ENCODE data around the gene PROK1. TPM values are rescaled to one million over a fixed set of nuclear protein-coding genes. Genes with fewer than 3 reads are reported as not detected.

Gene PROK1, protein sequence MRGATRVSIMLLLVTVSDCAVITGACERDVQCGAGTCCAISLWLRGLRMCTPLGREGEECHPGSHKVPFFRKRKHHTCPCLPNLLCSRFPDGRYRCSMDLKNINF
- polyA plus RNA-seq (2011; rRNA removed) (not detected in 2 replicates), polyA plus RNA-seq (2017; fragmentation: RNase III; extraction: RNeasy Plus Mini Kit Qiagen cat#74134 plus additional on column Dnase treatment) (not detected in 3 replicates), polyA minus RNA-seq (2011; rRNA and poly(A)+ RNA removed) (not detected in 2 replicates)
- not detected in 2 replicates for polyA plus RNA-seq (2012; cell fraction: cytosol; rRNA removed)
- polyA plus RNA-seq (2012; cell fraction: nucleus; rRNA removed) = not detected in 2 replicates

- TF ChIP-seq FOSL2 (IDR thresholded peaks at IDR 0.05) (no peak), FOSL2 (CRISPR knock-in tag; IDR thresholded peaks at IDR 0.05) (no peak), NPAS2 (CRISPR knock-in tag; IDR thresholded peaks at IDR 0.05; ENCODE audit: borderline replicate concordance) (no peak), CBX2 (IDR thresholded peaks at IDR 0.05; ENCODE audit: borderline replicate concordance, low read depth) (no peak), RCOR1 (IDR thresholded peaks at IDR 0.05; ENCODE audit: low read depth, low read length) (no peak), KDM1A (IDR thresholded peaks at IDR 0.05; ENCODE audit: low read depth) (no peak), MAFK (IDR thresholded peaks at IDR 0.05; ENCODE audit: partially characterized antibody) (no peak), FOXS1 (CRISPR knock-in tag; IDR thresholded peaks at IDR 0.05) (no peak), BHLHE40 (IDR thresholded peaks at IDR 0.05; ENCODE audit: low read depth, low read length) (no peak), ESRRA (IDR thresholded peaks at IDR 0.05; ENCODE audit: borderline replicate concordance, low read length) (no peak), TFCP2L1 (CRISPR knock-in tag; IDR thresholded peaks at IDR 0.05) (no peak), JUN (IDR thresholded peaks at IDR 0.05) (no peak), FOSB (CRISPR knock-in tag; IDR thresholded peaks at IDR 0.05) (no peak), CEBPB (IDR thresholded peaks at IDR 0.05) (no peak), NR3C1 (IDR thresholded peaks at IDR 0.05) (no peak), HMGXB4 (CRISPR knock-in tag; IDR thresholded peaks at IDR 0.05; ENCODE audit: borderline replicate concordance) (no peak), PHF8 (IDR thresholded peaks at IDR 0.05; ENCODE audit: borderline replicate concordance, low read depth) (no peak)
- TF ChIP-seq, protein P1, sequence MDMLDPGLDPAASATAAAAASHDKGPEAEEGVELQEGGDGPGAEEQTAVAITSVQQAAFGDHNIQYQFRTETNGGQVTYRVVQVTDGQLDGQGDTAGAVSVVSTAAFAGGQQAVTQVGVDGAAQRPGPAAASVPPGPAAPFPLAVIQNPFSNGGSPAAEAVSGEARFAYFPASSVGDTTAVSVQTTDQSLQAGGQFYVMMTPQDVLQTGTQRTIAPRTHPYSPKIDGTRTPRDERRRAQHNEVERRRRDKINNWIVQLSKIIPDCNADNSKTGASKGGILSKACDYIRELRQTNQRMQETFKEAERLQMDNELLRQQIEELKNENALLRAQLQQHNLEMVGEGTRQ (IDR thresholded peaks at IDR 0.05) = no peak
- H3K4me2 ChIP-seq = no peak within 1 kb of the TSS
- ChIA-PET POLR2A (no interaction called here), CTCF (interaction anchor here (1.7 to 23.9 kb wide), 3 partner anchors 10 to 244 kb away, joined by 13 to 338 read pairs (median 326); partner anchors contain the start of genes KCNC4 and LAMTOR5)
- H3K4me1 ChIP-seq = no peaks in the 10 kb centered on the region
- DNase-seq (ENCODE audit: low read depth in 1 of 2, low spot score in 1 of 2) (no peak), ATAC-seq (no peak), FAIRE-seq (no peak)
- WGBS (ENCODE audit: missing lambda C conversion rate) = 34% methylated on average over 6 of the region's 8 CpGs
- no peak within 1 kb of the TSS for H3K27ac ChIP-seq
- H3K9me3 ChIP-seq = no peaks in the 10 kb centered on the region
- H3K4me3 ChIP-seq = no peak within 1 kb of the TSS
These were observed at the start of gene PROK1 for GRCh38 chr1:110450929-110451328. PROK1 (plus strand) TSS chr1:110451149; CDS start chr1:110451217, 68 bp downstream.

- Histone ChIP-seq H3K4me3 (no peak overlapping the region), H3K4me1 (peaks cover 13% of the 10 kb centered on the region), H3K9me3 (no peaks in the 10 kb centered on the region), H3K27ac (no peak overlapping the region), H3K4me2 (no peak overlapping the region)
- FAIRE-seq = no peak
- no peak for ATAC-seq
- POLR2A ChIA-PET = interaction anchor here (0.6 to 1.0 kb wide), 3 partner anchors 9 to 66 kb away, joined by 3 read pairs; no protein-coding TSS in a partner anchor
- CTCF ChIA-PET = interaction anchor here (1.0 to 2.9 kb wide), 4 partner anchors 9 to 201 kb away, joined by 3 to 14 read pairs (median 7); no protein-coding TSS in a partner anchor
- DNase-seq (ENCODE audit: low read depth in 1 of 2, low spot score in 1 of 2) = no peak
- 86% methylated on average over 5 of the region's 5 CpGs for WGBS (ENCODE audit: missing lambda C conversion rate)
- no peak for TF ChIP-seq HOXB13 (CRISPR knock-in tag; IDR thresholded peaks at IDR 0.05; ENCODE audit: low read depth)
- no peak for TF ChIP-seq RNF2 (IDR thresholded peaks at IDR 0.05; ENCODE audit: borderline replicate concordance, low read depth)
- TF ChIP-seq TP53 (CRISPR knock-in tag; IDR thresholded peaks at IDR 0.05) = no peak
- TF ChIP-seq RCOR1 (IDR thresholded peaks at IDR 0.05; ENCODE audit: low read depth, low read length) = no peak
- TF ChIP-seq ZNF302 (CRISPR knock-in tag; IDR thresholded peaks at IDR 0.05) = no peak
- TF ChIP-seq E2F6 (IDR thresholded peaks at IDR 0.05; ENCODE audit: borderline replicate concordance, low read depth) = no peak
- no peak for TF ChIP-seq PHF8 (IDR thresholded peaks at IDR 0.05; ENCODE audit: borderline replicate concordance, low read depth)
- TF ChIP-seq RARB (CRISPR knock-in tag; IDR thresholded peaks at IDR 0.05) = no peak
- no peak for TF ChIP-seq ZC3H11A (IDR thresholded peaks at IDR 0.05)
- TF ChIP-seq, protein P1 (IDR thresholded peaks at IDR 0.05) = no peak
- TF ChIP-seq BHLHE40 (IDR thresholded peaks at IDR 0.05; ENCODE audit: low read depth, low read length) = no peak
- TF ChIP-seq, protein P2, sequence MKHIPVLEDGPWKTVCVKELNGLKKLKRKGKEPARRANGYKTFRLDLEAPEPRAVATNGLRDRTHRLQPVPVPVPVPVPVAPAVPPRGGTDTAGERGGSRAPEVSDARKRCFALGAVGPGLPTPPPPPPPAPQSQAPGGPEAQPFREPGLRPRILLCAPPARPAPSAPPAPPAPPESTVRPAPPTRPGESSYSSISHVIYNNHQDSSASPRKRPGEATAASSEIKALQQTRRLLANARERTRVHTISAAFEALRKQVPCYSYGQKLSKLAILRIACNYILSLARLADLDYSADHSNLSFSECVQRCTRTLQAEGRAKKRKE (CRISPR knock-in tag; IDR thresholded peaks at IDR 0.05; ENCODE audit: low read depth) = no peak
- TF ChIP-seq FOSB (CRISPR knock-in tag; IDR thresholded peaks at IDR 0.05) = no peak
- TF ChIP-seq ZSCAN20 (CRISPR knock-in tag; IDR thresholded peaks at IDR 0.05) = no peak
- TF ChIP-seq, protein P3, sequence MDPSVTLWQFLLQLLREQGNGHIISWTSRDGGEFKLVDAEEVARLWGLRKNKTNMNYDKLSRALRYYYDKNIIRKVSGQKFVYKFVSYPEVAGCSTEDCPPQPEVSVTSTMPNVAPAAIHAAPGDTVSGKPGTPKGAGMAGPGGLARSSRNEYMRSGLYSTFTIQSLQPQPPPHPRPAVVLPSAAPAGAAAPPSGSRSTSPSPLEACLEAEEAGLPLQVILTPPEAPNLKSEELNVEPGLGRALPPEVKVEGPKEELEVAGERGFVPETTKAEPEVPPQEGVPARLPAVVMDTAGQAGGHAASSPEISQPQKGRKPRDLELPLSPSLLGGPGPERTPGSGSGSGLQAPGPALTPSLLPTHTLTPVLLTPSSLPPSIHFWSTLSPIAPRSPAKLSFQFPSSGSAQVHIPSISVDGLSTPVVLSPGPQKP (IDR thresholded peaks at IDR 0.05; ENCODE audit: low read depth, low read length) = no peak
- TF ChIP-seq ZFP36 (IDR thresholded peaks at IDR 0.05; ENCODE audit: borderline replicate concordance, partially characterized antibody) = no peak
- no peak for TF ChIP-seq CHD2 (IDR thresholded peaks at IDR 0.05; ENCODE audit: low read length, partially characterized antibody)
These were observed 47.1 kb upstream of the PROK1 start for GRCh38 chr1:110403805-110404204.
